Kidney epithelial cell (primary cell): Measurements from ENCODE around the gene AADACL4. TPM values are rescaled to one million over a fixed set of nuclear protein-coding genes. Genes with fewer than 3 reads are reported as not detected.

Source experiments
- DNase-seq: peaks from one replicate; pipeline ENCODE4 v3.0.0-alpha.2; 2010; ENCODE audit warnings: low read depth
- H3K27me3 ChIP-seq: 2 replicates; pipeline ENCODE4 v1.6.0; 2011; ENCODE audit warnings: low read length; ENCODE audit not compliant: control insufficient read depth, insufficient read depth
- H3K36me3 ChIP-seq: 2 replicates; pipeline ENCODE4 v1.5.1; 2011; ENCODE audit warnings: low read length; ENCODE audit not compliant: control insufficient read depth, insufficient read depth
- H3K4me3 ChIP-seq: 2 replicates; pipeline ENCODE4 v1.5.1; 2011; ENCODE audit warnings: low read depth, mild to moderate bottlenecking, control low read depth, low read length
- CTCF ChIP-seq: IDR thresholded peaks from 2 replicates; pipeline ENCODE4 v1.5.1; 2011; ENCODE audit warnings: mild to moderate bottlenecking, moderate library complexity, low read length, control low read depth, inconsistent platforms; ENCODE audit not compliant: insufficient read depth, poor library complexity, severe bottlenecking
- total RNA-seq: library from RNA; depleted of rRNA; stranded (reverse); fragments of >200 nt; gene quantifications from 2 replicates; pipeline ENCODE4 v1.2.3, GENCODE V29; 2015

The AADACL4 gene
- total RNA-seq, 1 donor from 2014 or later, result not detected

- TF ChIP-seq CTCF, result no peak
Measured at GRCh38 chr1:12631571-12631970, 12.3 kb upstream of the AADACL4 start.

GRCh38 chr1:12634156-12634555 lies 9.7 kb upstream of the AADACL4 start:
- Histone ChIP-seq H3K4me3 (no peak overlapping the region), H3K27me3 (peaks cover 2% of the 10 kb centered on the region), H3K36me3 (no peaks in the 10 kb centered on the region)
- DNase-seq, result no peak
- TF ChIP-seq CTCF, result no peak

More at GRCh38 chr1:12631571-12631970, 12.3 kb upstream of the AADACL4 start:
- no peak for DNase-seq
- Histone ChIP-seq H3K4me3 (no peak overlapping the region), H3K27me3 (peaks cover 2% of the 10 kb centered on the region), H3K36me3 (no peaks in the 10 kb centered on the region)

- no peak for TF ChIP-seq CTCF
Measured at GRCh38 chr1:12634696-12635202, 9.1 kb upstream of the AADACL4 start.

GRCh38 chr1:12636098-12636950 lies 7.6 kb upstream of the AADACL4 start:
- TF ChIP-seq CTCF, result no peak
- Histone ChIP-seq H3K36me3 (no peaks in the 10 kb centered on the region), H3K27me3 (peaks cover under 1% of the 10 kb centered on the region), H3K4me3 (no peak overlapping the region)
- peak; percentile 49 for DNase-seq

More at GRCh38 chr1:12634696-12635202, 9.1 kb upstream of the AADACL4 start:
- Histone ChIP-seq H3K36me3 (no peaks in the 10 kb centered on the region), H3K4me3 (no peak overlapping the region), H3K27me3 (peaks cover 2% of the 10 kb centered on the region)
- DNase-seq, result no peak

- no peaks in the 10 kb centered on the region for H3K27me3 ChIP-seq
- TF ChIP-seq CTCF, result no peak
- no peak for DNase-seq
Measured at GRCh38 chr1:12637693-12638092, 6.2 kb upstream of the AADACL4 start.

More at GRCh38 chr1:12637693-12638092, 6.2 kb upstream of the AADACL4 start:
- H3K36me3 ChIP-seq, result no peaks in the 10 kb centered on the region
- H3K4me3 ChIP-seq, result no peak overlapping the region
